HepG2 (cell line): Measurements from ENCODE around the gene CSF3R. TPM values are rescaled to one million over a fixed set of nuclear protein-coding genes. Genes with fewer than 3 reads are reported as not detected.

Experiments
- AHR ChIP-seq: IDR thresholded peaks from 2 replicates; pipeline ENCODE4 v1.6.1; 2018; ENCODE audit warnings: missing genetic modification reagents, missing compliant biosample characterization
- CEBPG ChIP-seq: IDR thresholded peaks from 2 replicates; pipeline ENCODE4 v1.6.1; 2016
- CREB1 ChIP-seq, 2 experiments: fragments of 450-650 bp in 1 of 2; IDR thresholded peaks; 2 replicates each; pipeline ENCODE4 v1.6.1; 2016 to 2017; ENCODE audit warnings: control low read depth in 1 of 2, mild to moderate bottlenecking in 1 of 2, missing compliant biosample characterization in 1 of 2, missing genetic modification characterization in 1 of 2
- EEA1 ChIP-seq: sonication (generic); formaldehyde crosslinking; IDR thresholded peaks from 2 replicates; pipeline ENCODE4 v1.5.1; 2020; ENCODE audit warnings: mild to moderate bottlenecking, missing genetic modification reagents, borderline replicate concordance
- MEF2D ChIP-seq: sonication (generic); formaldehyde crosslinking; IDR thresholded peaks from 2 replicates; pipeline ENCODE4 v1.5.1; 2020; ENCODE audit warnings: mild to moderate bottlenecking, missing genetic modification reagents
- PAX8 ChIP-seq: sonication (generic); formaldehyde crosslinking; IDR thresholded peaks from 2 replicates; pipeline ENCODE4 v1.8.0; 2022; ENCODE audit warnings: mild to moderate bottlenecking, missing genetic modification reagents, borderline replicate concordance
- PTBP1 ChIP-seq: fragments of 200-400 bp; formaldehyde crosslinking; IDR thresholded peaks from 2 replicates; pipeline ENCODE4 v1.6.1; 2018; ENCODE audit warnings: low read length, low read depth; ENCODE audit not compliant: poor library complexity, severe bottlenecking
- RXRB ChIP-seq: IDR thresholded peaks from 2 replicates; pipeline ENCODE4 v1.6.1; 2016; ENCODE audit warnings: borderline replicate concordance, missing genetic modification reagents, missing compliant biosample characterization
- SRSF1 ChIP-seq: fragments of 200-400 bp; formaldehyde crosslinking; optimal IDR thresholded peaks from 2 replicates; pipeline ENCODE3; 2017; ENCODE audit warnings: mild to moderate bottlenecking, low read depth, low read length, moderate library complexity
- TBL1XR1 ChIP-seq: fragments of 150-350 bp; IDR thresholded peaks from 2 replicates; pipeline ENCODE4 v1.6.1; 2014; ENCODE audit warnings: borderline replicate concordance, low read length; ENCODE audit not compliant: partially characterized antibody
- YEATS4 ChIP-seq: sonication (generic); formaldehyde crosslinking; IDR thresholded peaks from 2 replicates; pipeline ENCODE4 v1.4.0; 2020; ENCODE audit warnings: missing genetic modification reagents, borderline replicate concordance
- ZBTB21 ChIP-seq: sonication (generic); formaldehyde crosslinking; IDR thresholded peaks from 2 replicates; pipeline ENCODE4 v1.4.0; 2020; ENCODE audit warnings: missing genetic modification reagents
- ZNF282 ChIP-seq: fragments of 450-650 bp; IDR thresholded peaks from 2 replicates; pipeline ENCODE4 v1.6.1; 2018; ENCODE audit not compliant: partially characterized antibody
- ZNF350 ChIP-seq: sonication (generic); formaldehyde crosslinking; IDR thresholded peaks from 2 replicates; pipeline ENCODE4 v1.4.0; 2020; ENCODE audit warnings: mild to moderate bottlenecking, low read depth, missing genetic modification reagents, borderline replicate concordance
- ZNF44 ChIP-seq: sonication (generic); formaldehyde crosslinking; IDR thresholded peaks from 2 replicates; pipeline ENCODE4 v1.5.1; 2020; ENCODE audit warnings: mild to moderate bottlenecking, missing genetic modification reagents
- ZNF775 ChIP-seq: sonication (generic); formaldehyde crosslinking; IDR thresholded peaks from 2 replicates; pipeline ENCODE4 v1.4.0; 2020; ENCODE audit warnings: missing genetic modification reagents, mild to moderate bottlenecking, moderate library complexity, borderline replicate concordance
- polyA plus RNA-seq, 8 experiments: library from polyadenylated mRNA; depleted of rRNA in 3 of 8; stranded (reverse) in 7 of 8; unstranded in 1 of 8; fragments of >200 nt; fragmentation: Illumina TruSeq in 4 of 8; extraction: Trizol in 4 of 8; gene quantifications; 2 replicates each; pipeline versions ENCODE4 v1.2.1 to v1.2.3, GENCODE V29; 2011 to 2016; ENCODE audit warnings: low read depth in 4 of 8, missing spikeins in 1 of 8, mixed read lengths in 1 of 8; ENCODE audit not compliant: insufficient read depth in 1 of 8
- total RNA-seq, 5 experiments: library from RNA; depleted of rRNA; stranded (reverse); fragments of >200 nt; fragmentation: Illumina TruSeq; extraction: Trizol; gene quantifications; 2 replicates each; pipeline ENCODE4 v1.2.3, GENCODE V29; 2016; ENCODE audit warnings: low read depth in 1 of 5
- TF ChIP-seq, protein P1 (sequence below): sonication (generic); formaldehyde crosslinking; conservative IDR thresholded peaks from 2 replicates; pipeline ENCODE4 v1.4.0; 2020; ENCODE audit warnings: mild to moderate bottlenecking, missing genetic modification reagents, moderate library complexity
- TF ChIP-seq, protein P2 (sequence below): sonication (generic); formaldehyde crosslinking; IDR thresholded peaks from 2 replicates; pipeline ENCODE4 v1.4.0; 2020; ENCODE audit warnings: missing genetic modification reagents; ENCODE audit errors: not compliant biosample characterization
- TF ChIP-seq, protein P3 (sequence below): sonication (generic); formaldehyde crosslinking; IDR thresholded peaks from 2 replicates; pipeline ENCODE4 v1.4.0; 2020; ENCODE audit warnings: mild to moderate bottlenecking, missing genetic modification reagents

Gene CSF3R
- total and polyA plus RNA-seq, 2 of the 13 experiments (the other 11 are each of a cell fraction or from before 2014, with no cell fraction given) = 11.9 to 28.8 TPM

DNA sequence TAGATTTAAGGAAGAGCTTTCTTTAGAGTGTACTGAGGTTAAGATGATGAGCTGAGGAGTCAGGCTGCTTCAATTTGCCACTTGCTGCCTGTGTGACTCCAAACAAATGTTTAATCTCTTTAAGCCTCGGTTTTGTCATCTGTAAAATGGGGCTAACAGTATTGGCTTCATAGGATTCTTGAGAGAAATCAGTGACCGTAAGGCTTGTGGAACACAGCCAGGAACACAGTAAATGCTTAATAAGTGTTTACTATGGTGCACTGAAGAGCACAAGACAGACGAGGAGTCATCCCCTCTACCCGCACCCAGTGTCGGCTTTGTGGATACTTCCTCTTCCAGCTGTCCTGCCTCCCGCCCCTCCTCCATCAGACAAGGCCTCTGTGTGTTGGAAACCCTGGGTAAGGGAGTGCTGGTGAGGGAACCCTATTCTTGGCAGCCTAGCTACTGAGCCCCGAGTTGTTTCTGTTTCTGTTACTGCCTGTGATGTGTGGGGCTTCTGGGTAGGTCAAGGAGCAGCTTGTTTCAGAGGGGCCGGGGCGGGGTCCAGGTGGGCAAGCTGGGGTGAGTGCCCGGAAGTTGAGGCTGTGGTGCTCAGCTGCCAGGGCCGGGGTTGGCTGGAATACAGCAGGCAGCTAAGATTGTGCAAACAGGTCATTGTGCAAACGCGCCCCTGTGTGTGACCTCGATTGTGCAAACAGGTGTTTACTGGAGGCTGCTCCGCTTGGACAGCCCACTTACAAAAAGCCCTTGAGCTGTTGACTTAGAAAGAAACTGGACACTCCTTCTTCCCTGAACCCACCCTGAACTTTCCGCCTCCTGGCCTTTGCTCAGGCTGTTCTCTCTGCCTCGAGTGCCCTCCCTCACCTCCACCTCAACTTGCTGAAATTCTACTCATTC, 4.0 kb upstream of the CSF3R start (continued):
- TF ChIP-seq CREB1 (IDR thresholded peaks at IDR 0.05) (no peak), CREB1 (CRISPR knock-in tag; IDR thresholded peaks at IDR 0.05) (peak; percentile 73; the same call in 1 of the 2 replicates), ZNF44 (CRISPR knock-in tag) (no peak), CEBPG (peak; percentile 99), SRSF1 (no peak), ZNF282 (no peak), PTBP1 (no peak), YEATS4 (CRISPR knock-in tag) (peak; percentile 96), EEA1 (no peak), AHR (CRISPR knock-in tag) (0 out of 2 replicates have a peak, but pooled peaks have one; percentile 57), TBL1XR1 (peak; percentile 97), ZNF350 (CRISPR knock-in tag) (peak; percentile 99), PAX8 (no peak), ZNF775 (CRISPR knock-in tag) (peak; percentile 81; the same call in 1 of the 2 replicates), ZBTB21 (CRISPR knock-in tag) (0 out of 2 replicates have a peak, but pooled peaks have one; percentile 29), MEF2D (peak; percentile 83), RXRB (CRISPR knock-in tag) (peak; percentile 97)
- TF ChIP-seq, protein P1, sequence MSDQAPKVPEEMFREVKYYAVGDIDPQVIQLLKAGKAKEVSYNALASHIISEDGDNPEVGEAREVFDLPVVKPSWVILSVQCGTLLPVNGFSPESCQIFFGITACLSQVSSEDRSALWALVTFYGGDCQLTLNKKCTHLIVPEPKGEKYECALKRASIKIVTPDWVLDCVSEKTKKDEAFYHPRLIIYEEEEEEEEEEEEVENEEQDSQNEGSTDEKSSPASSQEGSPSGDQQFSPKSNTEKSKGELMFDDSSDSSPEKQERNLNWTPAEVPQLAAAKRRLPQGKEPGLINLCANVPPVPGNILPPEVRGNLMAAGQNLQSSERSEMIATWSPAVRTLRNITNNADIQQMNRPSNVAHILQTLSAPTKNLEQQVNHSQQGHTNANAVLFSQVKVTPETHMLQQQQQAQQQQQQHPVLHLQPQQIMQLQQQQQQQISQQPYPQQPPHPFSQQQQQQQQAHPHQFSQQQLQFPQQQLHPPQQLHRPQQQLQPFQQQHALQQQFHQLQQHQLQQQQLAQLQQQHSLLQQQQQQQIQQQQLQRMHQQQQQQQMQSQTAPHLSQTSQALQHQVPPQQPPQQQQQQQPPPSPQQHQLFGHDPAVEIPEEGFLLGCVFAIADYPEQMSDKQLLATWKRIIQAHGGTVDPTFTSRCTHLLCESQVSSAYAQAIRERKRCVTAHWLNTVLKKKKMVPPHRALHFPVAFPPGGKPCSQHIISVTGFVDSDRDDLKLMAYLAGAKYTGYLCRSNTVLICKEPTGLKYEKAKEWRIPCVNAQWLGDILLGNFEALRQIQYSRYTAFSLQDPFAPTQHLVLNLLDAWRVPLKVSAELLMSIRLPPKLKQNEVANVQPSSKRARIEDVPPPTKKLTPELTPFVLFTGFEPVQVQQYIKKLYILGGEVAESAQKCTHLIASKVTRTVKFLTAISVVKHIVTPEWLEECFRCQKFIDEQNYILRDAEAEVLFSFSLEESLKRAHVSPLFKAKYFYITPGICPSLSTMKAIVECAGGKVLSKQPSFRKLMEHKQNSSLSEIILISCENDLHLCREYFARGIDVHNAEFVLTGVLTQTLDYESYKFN (CRISPR knock-in tag) = peak; percentile 99
- TF ChIP-seq, protein P2, sequence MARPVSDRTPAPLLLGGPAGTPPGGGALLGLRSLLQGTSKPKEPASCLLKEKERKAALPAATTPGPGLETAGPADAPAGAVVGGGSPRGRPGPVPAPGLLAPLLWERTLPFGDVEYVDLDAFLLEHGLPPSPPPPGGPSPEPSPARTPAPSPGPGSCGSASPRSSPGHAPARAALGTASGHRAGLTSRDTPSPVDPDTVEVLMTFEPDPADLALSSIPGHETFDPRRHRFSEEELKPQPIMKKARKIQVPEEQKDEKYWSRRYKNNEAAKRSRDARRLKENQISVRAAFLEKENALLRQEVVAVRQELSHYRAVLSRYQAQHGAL = peak; percentile 74
- TF ChIP-seq, protein P3, sequence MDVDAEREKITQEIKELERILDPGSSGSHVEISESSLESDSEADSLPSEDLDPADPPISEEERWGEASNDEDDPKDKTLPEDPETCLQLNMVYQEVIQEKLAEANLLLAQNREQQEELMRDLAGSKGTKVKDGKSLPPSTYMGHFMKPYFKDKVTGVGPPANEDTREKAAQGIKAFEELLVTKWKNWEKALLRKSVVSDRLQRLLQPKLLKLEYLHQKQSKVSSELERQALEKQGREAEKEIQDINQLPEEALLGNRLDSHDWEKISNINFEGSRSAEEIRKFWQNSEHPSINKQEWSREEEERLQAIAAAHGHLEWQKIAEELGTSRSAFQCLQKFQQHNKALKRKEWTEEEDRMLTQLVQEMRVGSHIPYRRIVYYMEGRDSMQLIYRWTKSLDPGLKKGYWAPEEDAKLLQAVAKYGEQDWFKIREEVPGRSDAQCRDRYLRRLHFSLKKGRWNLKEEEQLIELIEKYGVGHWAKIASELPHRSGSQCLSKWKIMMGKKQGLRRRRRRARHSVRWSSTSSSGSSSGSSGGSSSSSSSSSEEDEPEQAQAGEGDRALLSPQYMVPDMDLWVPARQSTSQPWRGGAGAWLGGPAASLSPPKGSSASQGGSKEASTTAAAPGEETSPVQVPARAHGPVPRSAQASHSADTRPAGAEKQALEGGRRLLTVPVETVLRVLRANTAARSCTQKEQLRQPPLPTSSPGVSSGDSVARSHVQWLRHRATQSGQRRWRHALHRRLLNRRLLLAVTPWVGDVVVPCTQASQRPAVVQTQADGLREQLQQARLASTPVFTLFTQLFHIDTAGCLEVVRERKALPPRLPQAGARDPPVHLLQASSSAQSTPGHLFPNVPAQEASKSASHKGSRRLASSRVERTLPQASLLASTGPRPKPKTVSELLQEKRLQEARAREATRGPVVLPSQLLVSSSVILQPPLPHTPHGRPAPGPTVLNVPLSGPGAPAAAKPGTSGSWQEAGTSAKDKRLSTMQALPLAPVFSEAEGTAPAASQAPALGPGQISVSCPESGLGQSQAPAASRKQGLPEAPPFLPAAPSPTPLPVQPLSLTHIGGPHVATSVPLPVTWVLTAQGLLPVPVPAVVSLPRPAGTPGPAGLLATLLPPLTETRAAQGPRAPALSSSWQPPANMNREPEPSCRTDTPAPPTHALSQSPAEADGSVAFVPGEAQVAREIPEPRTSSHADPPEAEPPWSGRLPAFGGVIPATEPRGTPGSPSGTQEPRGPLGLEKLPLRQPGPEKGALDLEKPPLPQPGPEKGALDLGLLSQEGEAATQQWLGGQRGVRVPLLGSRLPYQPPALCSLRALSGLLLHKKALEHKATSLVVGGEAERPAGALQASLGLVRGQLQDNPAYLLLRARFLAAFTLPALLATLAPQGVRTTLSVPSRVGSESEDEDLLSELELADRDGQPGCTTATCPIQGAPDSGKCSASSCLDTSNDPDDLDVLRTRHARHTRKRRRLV (CRISPR knock-in tag) = peak; percentile 87
